ENCODE measurements around the gene UTS2.

DNA sequence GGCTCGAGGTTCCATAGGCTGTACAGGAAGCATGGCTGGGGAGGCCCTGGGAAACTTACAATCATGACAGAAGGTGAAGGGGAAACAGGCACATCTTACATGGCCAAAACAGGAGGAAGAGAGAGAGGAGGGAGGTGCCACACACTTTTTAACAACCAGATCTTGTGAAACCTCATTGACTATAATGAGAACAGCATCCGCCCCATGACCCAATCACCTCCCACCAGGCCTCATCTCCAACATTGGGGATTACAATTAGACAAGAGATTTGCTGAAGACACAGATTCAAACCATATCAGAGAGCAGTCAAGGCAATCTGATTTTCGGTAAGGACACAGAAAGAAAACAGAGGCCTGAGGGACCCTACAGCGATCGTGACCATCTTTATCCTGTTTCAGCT is 46.1 kb upstream of the UTS2 start:
- TF ChIP-seq POLR2A (IDR thresholded peaks at IDR 0.05; ENCODE audit: low read length) (no peak), NR3C1 (IDR thresholded peaks at IDR 0.05) (no peak), EP300 (IDR thresholded peaks at IDR 0.05) (no peak), MYC (IDR thresholded peaks at IDR 0.05; ENCODE audit: borderline replicate concordance, low read length) (no peak)
- TF ChIP-seq, protein P1, sequence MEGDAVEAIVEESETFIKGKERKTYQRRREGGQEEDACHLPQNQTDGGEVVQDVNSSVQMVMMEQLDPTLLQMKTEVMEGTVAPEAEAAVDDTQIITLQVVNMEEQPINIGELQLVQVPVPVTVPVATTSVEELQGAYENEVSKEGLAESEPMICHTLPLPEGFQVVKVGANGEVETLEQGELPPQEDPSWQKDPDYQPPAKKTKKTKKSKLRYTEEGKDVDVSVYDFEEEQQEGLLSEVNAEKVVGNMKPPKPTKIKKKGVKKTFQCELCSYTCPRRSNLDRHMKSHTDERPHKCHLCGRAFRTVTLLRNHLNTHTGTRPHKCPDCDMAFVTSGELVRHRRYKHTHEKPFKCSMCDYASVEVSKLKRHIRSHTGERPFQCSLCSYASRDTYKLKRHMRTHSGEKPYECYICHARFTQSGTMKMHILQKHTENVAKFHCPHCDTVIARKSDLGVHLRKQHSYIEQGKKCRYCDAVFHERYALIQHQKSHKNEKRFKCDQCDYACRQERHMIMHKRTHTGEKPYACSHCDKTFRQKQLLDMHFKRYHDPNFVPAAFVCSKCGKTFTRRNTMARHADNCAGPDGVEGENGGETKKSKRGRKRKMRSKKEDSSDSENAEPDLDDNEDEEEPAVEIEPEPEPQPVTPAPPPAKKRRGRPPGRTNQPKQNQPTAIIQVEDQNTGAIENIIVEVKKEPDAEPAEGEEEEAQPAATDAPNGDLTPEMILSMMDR (IDR thresholded peaks at IDR 0.05) = no peak

Measured in A549 (cell line).